Right hindlimb (tissue), 1 donor: ENCODE measurements around the gene SLC39A11.
"Not testable (repeated sequence)": the region's sequence is repeated elsewhere in the genome, so short reads cannot be mapped to it uniquely, and the experiment has no call there.

Experiments used
- DNase-seq: peaks from one replicate; pipeline ENCODE4 v3.0.0-alpha.2; 2018

SLC39A11 gene

GRCh38 chr17:72862276-72862999 lies 230.1 kb downstream of the SLC39A11 start:
- DNase-seq = no peak

- no peak for DNase-seq
Observed at GRCh38 chr17:72861811-72862210, 230.7 kb downstream of the SLC39A11 start.

GRCh38 chr17:72860778-72861177 lies 231.7 kb downstream of the SLC39A11 start:
- DNase-seq = no peak

- DNase-seq = no peak
Observed at GRCh38 chr17:72858826-72859495, 233.5 kb downstream of the SLC39A11 start.

- DNase-seq = no peak
Observed at GRCh38 chr17:72853440-72854415, 238.8 kb downstream of the SLC39A11 start.

- DNase-seq = no peak
Observed at GRCh38 chr17:72852277-72852938, 240.1 kb downstream of the SLC39A11 start.

GRCh38 chr17:72850410-72851118 lies 241.9 kb downstream of the SLC39A11 start:
- no peak for DNase-seq

- no peak for DNase-seq
Observed at GRCh38 chr17:72846399-72846798, 246.1 kb downstream of the SLC39A11 start.

GRCh38 chr17:72843591-72843990 lies 248.9 kb downstream of the SLC39A11 start:
- DNase-seq = no peak

GRCh38 chr17:72840019-72840418 lies 252.5 kb downstream of the SLC39A11 start:
- DNase-seq = no peak

GRCh38 chr17:72839131-72839725 lies 253.3 kb downstream of the SLC39A11 start:
- DNase-seq = no peak

- DNase-seq = no peak
Observed at GRCh38 chr17:72838581-72838980, 253.9 kb downstream of the SLC39A11 start.

GRCh38 chr17:72838068-72838467 lies 254.4 kb downstream of the SLC39A11 start:
- no peak for DNase-seq

GRCh38 chr17:72837335-72837734 lies 255.2 kb downstream of the SLC39A11 start:
- DNase-seq = no peak

- no peak for DNase-seq
Observed at GRCh38 chr17:72833128-72833765, 259.2 kb downstream of the SLC39A11 start.

- DNase-seq = no peak
Observed at GRCh38 chr17:72832306-72832705, 260.2 kb downstream of the SLC39A11 start.

GRCh38 chr17:72829883-72830282 lies 262.6 kb downstream of the SLC39A11 start:
- no peak for DNase-seq

GRCh38 chr17:72826602-72827001 lies 265.9 kb downstream of the SLC39A11 start:
- DNase-seq = no peak

- not testable (repeated sequence) for DNase-seq
Observed at GRCh38 chr17:72826059-72826458, 266.4 kb downstream of the SLC39A11 start.

GRCh38 chr17:72825218-72825617 lies 267.3 kb downstream of the SLC39A11 start:
- no peak for DNase-seq

GRCh38 chr17:72824267-72824666 lies 268.2 kb downstream of the SLC39A11 start:
- DNase-seq = not testable (repeated sequence)
